ENCODE data around the gene C14orf180. TPM values are rescaled to one million over a fixed set of nuclear protein-coding genes. Genes with fewer than 3 reads are reported as not detected.

Gene C14orf180
- polyA plus RNA-seq, 1 donor (not counting 4 experiments of a cell fraction or from before 2014, with no cell fraction given) = not detected

GRCh38 chr14:104572668-104573067 is 6.9 kb upstream of the C14orf180 start:
- Histone ChIP-seq H3K79me2 (ENCODE audit: control insufficient read depth, insufficient read depth, low read length) (no peaks in the 10 kb centered on the region), H2AFZ (ENCODE audit: control insufficient read depth, low read length) (no peak overlapping the region), H3K4me3 (ENCODE audit: control insufficient read depth in 2 of 3, extremely low read depth in 1 of 3, insufficient read depth in 2 of 3, low read depth in 1 of 3, low read length in 3 of 3) (no peak overlapping the region), H3K4me2 (ENCODE audit: control insufficient read depth, extremely low read depth, insufficient read depth, low read depth, low read length) (no peak overlapping the region), H3K9me1 (ENCODE audit: control insufficient read depth, extremely low read depth, insufficient read depth, low read length) (no peaks in the 10 kb centered on the region), H3K4me1 (ENCODE audit: control insufficient read depth, extremely low read depth, insufficient read depth, low read length) (no peaks in the 10 kb centered on the region), H3K27ac (ENCODE audit: control insufficient read depth, insufficient read depth, low read length) (no peak overlapping the region), H3K27me3 (ENCODE audit: control insufficient read depth, extremely low read depth, insufficient read depth, low read length) (peaks cover 27% of the 10 kb centered on the region), H4K20me1 (ENCODE audit: control insufficient read depth, extremely low read depth, insufficient read depth, low read length) (no peaks in the 10 kb centered on the region), H3K9ac (ENCODE audit: control insufficient read depth, extremely low read depth, insufficient read depth, low read length) (no peak overlapping the region), H3K36me3 (ENCODE audit: control insufficient read depth in 2 of 2, extremely low read depth in 1 of 2, insufficient read depth in 2 of 2, low read length in 2 of 2) (no peaks in the 10 kb centered on the region), H3K9me3 (ENCODE audit: control insufficient read depth, low read depth, low read length) (no peaks in the 10 kb centered on the region)
- dilution Hi-C loops (cut with MboI; ENCODE audit: extremely low pct_ligation_motif_present, low sequenced_read_pairs) = no loop called here
- FAIRE-seq (no peak), DNase-seq (ENCODE audit: low read depth, low spot score) (no peak)
- TF ChIP-seq, protein P1, sequence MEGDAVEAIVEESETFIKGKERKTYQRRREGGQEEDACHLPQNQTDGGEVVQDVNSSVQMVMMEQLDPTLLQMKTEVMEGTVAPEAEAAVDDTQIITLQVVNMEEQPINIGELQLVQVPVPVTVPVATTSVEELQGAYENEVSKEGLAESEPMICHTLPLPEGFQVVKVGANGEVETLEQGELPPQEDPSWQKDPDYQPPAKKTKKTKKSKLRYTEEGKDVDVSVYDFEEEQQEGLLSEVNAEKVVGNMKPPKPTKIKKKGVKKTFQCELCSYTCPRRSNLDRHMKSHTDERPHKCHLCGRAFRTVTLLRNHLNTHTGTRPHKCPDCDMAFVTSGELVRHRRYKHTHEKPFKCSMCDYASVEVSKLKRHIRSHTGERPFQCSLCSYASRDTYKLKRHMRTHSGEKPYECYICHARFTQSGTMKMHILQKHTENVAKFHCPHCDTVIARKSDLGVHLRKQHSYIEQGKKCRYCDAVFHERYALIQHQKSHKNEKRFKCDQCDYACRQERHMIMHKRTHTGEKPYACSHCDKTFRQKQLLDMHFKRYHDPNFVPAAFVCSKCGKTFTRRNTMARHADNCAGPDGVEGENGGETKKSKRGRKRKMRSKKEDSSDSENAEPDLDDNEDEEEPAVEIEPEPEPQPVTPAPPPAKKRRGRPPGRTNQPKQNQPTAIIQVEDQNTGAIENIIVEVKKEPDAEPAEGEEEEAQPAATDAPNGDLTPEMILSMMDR (optimal IDR thresholded peaks at IDR 0.05 in 1 of 3, IDR thresholded peaks at IDR 0.05 in 1 of 3, conservative IDR thresholded peaks at IDR 0.05 in 1 of 3; ENCODE audit: extremely low read depth in 1 of 3, insufficient read depth in 2 of 3, low read length in 3 of 3) = no peak
- TF ChIP-seq EZH2 (IDR thresholded peaks at IDR 0.05; ENCODE audit: low read length) = no peak

- Histone ChIP-seq H3K4me3 (ENCODE audit: control insufficient read depth in 2 of 3, extremely low read depth in 1 of 3, insufficient read depth in 2 of 3, low read depth in 1 of 3, low read length in 3 of 3) (no peak overlapping the region), H3K36me3 (ENCODE audit: control insufficient read depth in 2 of 2, extremely low read depth in 1 of 2, insufficient read depth in 2 of 2, low read length in 2 of 2) (no peaks in the 10 kb centered on the region), H3K4me2 (ENCODE audit: control insufficient read depth, extremely low read depth, insufficient read depth, low read depth, low read length) (no peak overlapping the region), H3K27me3 (ENCODE audit: control insufficient read depth, extremely low read depth, insufficient read depth, low read length) (peaks cover 22% of the 10 kb centered on the region), H3K9me3 (ENCODE audit: control insufficient read depth, low read depth, low read length) (no peaks in the 10 kb centered on the region), H3K79me2 (ENCODE audit: control insufficient read depth, insufficient read depth, low read length) (no peaks in the 10 kb centered on the region), H3K9me1 (ENCODE audit: control insufficient read depth, extremely low read depth, insufficient read depth, low read length) (no peaks in the 10 kb centered on the region), H4K20me1 (ENCODE audit: control insufficient read depth, extremely low read depth, insufficient read depth, low read length) (no peaks in the 10 kb centered on the region), H3K4me1 (ENCODE audit: control insufficient read depth, extremely low read depth, insufficient read depth, low read length) (no peaks in the 10 kb centered on the region), H3K27ac (ENCODE audit: control insufficient read depth, insufficient read depth, low read length) (no peak overlapping the region), H3K9ac (ENCODE audit: control insufficient read depth, extremely low read depth, insufficient read depth, low read length) (no peak overlapping the region), H2AFZ (ENCODE audit: control insufficient read depth, low read length) (no peak overlapping the region)
- TF ChIP-seq, protein P1 (optimal IDR thresholded peaks at IDR 0.05 in 1 of 3, IDR thresholded peaks at IDR 0.05 in 1 of 3, conservative IDR thresholded peaks at IDR 0.05 in 1 of 3; ENCODE audit: extremely low read depth in 1 of 3, insufficient read depth in 2 of 3, low read length in 3 of 3) = no peak
- TF ChIP-seq EZH2 (IDR thresholded peaks at IDR 0.05; ENCODE audit: low read length) = no peak
- dilution Hi-C loops (cut with MboI; ENCODE audit: extremely low pct_ligation_motif_present, low sequenced_read_pairs) = no loop called here
- DNase-seq (ENCODE audit: low read depth, low spot score) (no peak), FAIRE-seq (no peak)
These were observed 5.6 kb upstream of the C14orf180 start for GRCh38 chr14:104573930-104574329.
